ENCODE results near the gene GOLGA6L2. TPM values are rescaled to one million over a fixed set of nuclear protein-coding genes. Genes with fewer than 3 reads are reported as not detected.

Gene GOLGA6L2
- total RNA-seq = not detected in 2 replicates

GRCh38 chr15:23447107-23447500 is at the start of gene GOLGA6L2:
GOLGA6L2 (minus strand) TSS chr15:23447243; CDS start chr15:23447181, 62 bp downstream.

Other genes starting within 250 kb of the GOLGA6L2 start
- not detected in 2 replicates for gene GOLGA6L26, start 113.0 kb downstream of the GOLGA6L2 start, total RNA-seq
- gene GOLGA8S, start 92.5 kb downstream of the GOLGA6L2 start, total RNA-seq = under 0.01 TPM in 2 replicates
- under 0.01 and 0.65 TPM in 2 replicates for gene MKRN3, start 118.4 kb upstream of the GOLGA6L2 start, total RNA-seq
- under 0.01 TPM in 2 replicates for gene MAGEL2, start 200.6 kb upstream of the GOLGA6L2 start, total RNA-seq
- gene NDN, start 240.1 kb upstream of the GOLGA6L2 start, total RNA-seq = 29.0 and 48.8 TPM in 2 replicates